ENCODE results near the gene SH3RF1.

The SH3RF1 gene

DNA sequence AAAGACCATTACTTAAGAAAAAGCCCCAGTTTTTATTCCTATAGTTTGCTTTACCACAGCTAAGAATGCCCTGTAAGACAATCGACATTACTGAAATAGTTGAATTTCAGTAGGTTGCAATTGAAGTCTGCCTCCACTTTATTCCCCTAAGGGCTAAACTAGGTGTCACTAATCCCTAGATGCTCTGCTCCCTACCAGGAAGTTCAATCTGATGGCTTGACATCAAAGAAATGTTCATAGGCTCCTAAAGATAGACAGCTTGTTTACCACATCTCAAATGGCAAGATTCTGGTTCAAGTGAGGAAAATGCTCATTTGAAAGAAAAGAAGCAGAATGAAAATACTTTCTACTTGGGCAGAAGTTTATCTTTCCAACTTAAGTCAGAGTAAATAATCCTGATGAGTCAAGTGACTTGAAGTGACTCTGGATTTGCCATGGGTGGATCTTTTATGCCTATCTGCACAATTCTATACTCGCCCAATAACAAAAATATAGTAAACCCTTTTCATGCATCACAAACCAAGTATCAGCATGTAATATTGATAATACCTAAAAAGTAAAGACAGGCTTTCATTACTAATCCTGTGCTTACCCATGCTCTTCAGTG is 117.2 kb downstream of the SH3RF1 start:
- no peak for DNase-seq (ENCODE audit: extremely low read depth, insufficient read length)
- H3K4me3 ChIP-seq (replicated peaks; ENCODE audit: low read depth, low read length): no peak overlapping the region
- TF ChIP-seq, protein P1, sequence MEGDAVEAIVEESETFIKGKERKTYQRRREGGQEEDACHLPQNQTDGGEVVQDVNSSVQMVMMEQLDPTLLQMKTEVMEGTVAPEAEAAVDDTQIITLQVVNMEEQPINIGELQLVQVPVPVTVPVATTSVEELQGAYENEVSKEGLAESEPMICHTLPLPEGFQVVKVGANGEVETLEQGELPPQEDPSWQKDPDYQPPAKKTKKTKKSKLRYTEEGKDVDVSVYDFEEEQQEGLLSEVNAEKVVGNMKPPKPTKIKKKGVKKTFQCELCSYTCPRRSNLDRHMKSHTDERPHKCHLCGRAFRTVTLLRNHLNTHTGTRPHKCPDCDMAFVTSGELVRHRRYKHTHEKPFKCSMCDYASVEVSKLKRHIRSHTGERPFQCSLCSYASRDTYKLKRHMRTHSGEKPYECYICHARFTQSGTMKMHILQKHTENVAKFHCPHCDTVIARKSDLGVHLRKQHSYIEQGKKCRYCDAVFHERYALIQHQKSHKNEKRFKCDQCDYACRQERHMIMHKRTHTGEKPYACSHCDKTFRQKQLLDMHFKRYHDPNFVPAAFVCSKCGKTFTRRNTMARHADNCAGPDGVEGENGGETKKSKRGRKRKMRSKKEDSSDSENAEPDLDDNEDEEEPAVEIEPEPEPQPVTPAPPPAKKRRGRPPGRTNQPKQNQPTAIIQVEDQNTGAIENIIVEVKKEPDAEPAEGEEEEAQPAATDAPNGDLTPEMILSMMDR (IDR thresholded peaks at IDR 0.05; ENCODE audit: insufficient read depth, low read length, poor library complexity, severe bottlenecking): no peak
- H3K27me3 ChIP-seq (replicated peaks; ENCODE audit: control insufficient read depth, insufficient read depth, low read length): no peaks in the 10 kb centered on the region
- H3K36me3 ChIP-seq (ENCODE audit: control insufficient read depth, insufficient read depth, low read length): no peaks in the 10 kb centered on the region

DNA sequence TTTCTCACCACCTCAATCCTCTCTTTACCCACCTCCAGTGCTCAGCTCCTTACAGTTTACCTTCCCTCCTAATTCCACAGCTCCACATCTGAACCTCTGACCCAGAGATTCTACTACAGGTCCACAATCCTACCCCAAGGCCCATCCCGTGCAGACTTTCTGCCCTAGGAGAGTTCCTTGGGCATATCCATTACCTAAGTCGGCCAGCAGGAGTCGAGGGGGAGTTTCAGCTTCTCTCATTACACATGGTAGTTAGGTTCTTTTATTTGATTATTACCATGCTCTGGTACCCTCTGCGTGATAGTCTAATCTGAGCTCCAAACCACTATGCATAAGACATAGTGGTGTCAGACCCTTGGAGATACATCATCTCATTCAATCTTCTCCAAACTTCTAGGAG is 117.9 kb downstream of the SH3RF1 start:
- Histone ChIP-seq H3K36me3 (ENCODE audit: control insufficient read depth, insufficient read depth, low read length) (no peaks in the 10 kb centered on the region), H3K4me3 (replicated peaks; ENCODE audit: low read depth, low read length) (no peak overlapping the region), H3K27me3 (replicated peaks; ENCODE audit: control insufficient read depth, insufficient read depth, low read length) (no peaks in the 10 kb centered on the region)
- TF ChIP-seq, protein P1 (IDR thresholded peaks at IDR 0.05; ENCODE audit: insufficient read depth, low read length, poor library complexity, severe bottlenecking): peak; percentile 18
- no peak for DNase-seq (ENCODE audit: extremely low read depth, insufficient read length)

GRCh38 chr4:169152098-169152497 is 118.7 kb downstream of the SH3RF1 start:
- H3K4me3 ChIP-seq (replicated peaks; ENCODE audit: low read depth, low read length): no peak overlapping the region
- H3K36me3 ChIP-seq (ENCODE audit: control insufficient read depth, insufficient read depth, low read length): no peaks in the 10 kb centered on the region

GRCh38 chr4:169151671-169152070 is 119.1 kb downstream of the SH3RF1 start:
- Histone ChIP-seq H3K36me3 (ENCODE audit: control insufficient read depth, insufficient read depth, low read length) (no peaks in the 10 kb centered on the region), H3K27me3 (replicated peaks; ENCODE audit: control insufficient read depth, insufficient read depth, low read length) (no peaks in the 10 kb centered on the region), H3K4me3 (replicated peaks; ENCODE audit: low read depth, low read length) (no peak overlapping the region)
- TF ChIP-seq, protein P1 (IDR thresholded peaks at IDR 0.05; ENCODE audit: insufficient read depth, low read length, poor library complexity, severe bottlenecking): no peak
- no peak for DNase-seq (ENCODE audit: extremely low read depth, insufficient read length)

More at GRCh38 chr4:169152098-169152497, 118.7 kb downstream of the SH3RF1 start:
- TF ChIP-seq, protein P1 (IDR thresholded peaks at IDR 0.05; ENCODE audit: insufficient read depth, low read length, poor library complexity, severe bottlenecking): no peak
- no peak for DNase-seq (ENCODE audit: extremely low read depth, insufficient read length)
- H3K27me3 ChIP-seq (replicated peaks; ENCODE audit: control insufficient read depth, insufficient read depth, low read length): no peaks in the 10 kb centered on the region

DNA sequence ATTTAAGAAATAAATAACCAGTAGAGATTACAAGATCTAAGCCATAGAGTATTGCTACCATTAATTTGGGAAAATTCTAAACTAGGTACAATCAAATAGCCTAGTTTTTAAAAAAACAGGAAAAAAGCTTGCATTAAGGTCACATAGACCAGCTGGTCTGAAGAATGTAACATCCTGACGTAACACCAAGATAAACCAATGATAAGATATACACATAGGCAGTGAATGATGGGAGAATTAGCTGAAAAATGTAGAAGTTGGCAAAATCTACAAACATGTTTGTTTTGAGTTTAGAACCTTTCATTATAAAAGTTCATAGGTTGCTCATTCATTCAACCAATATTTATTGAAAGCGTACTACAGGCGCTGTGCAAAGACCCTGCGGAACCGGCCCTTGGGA is 120.0 kb downstream of the SH3RF1 start:
- TF ChIP-seq, protein P1 (IDR thresholded peaks at IDR 0.05; ENCODE audit: insufficient read depth, low read length, poor library complexity, severe bottlenecking): no peak
- Histone ChIP-seq H3K36me3 (ENCODE audit: control insufficient read depth, insufficient read depth, low read length) (no peaks in the 10 kb centered on the region), H3K4me3 (replicated peaks; ENCODE audit: low read depth, low read length) (no peak overlapping the region), H3K27me3 (replicated peaks; ENCODE audit: control insufficient read depth, insufficient read depth, low read length) (no peaks in the 10 kb centered on the region)
- DNase-seq (ENCODE audit: extremely low read depth, insufficient read length): no peak

DNA sequence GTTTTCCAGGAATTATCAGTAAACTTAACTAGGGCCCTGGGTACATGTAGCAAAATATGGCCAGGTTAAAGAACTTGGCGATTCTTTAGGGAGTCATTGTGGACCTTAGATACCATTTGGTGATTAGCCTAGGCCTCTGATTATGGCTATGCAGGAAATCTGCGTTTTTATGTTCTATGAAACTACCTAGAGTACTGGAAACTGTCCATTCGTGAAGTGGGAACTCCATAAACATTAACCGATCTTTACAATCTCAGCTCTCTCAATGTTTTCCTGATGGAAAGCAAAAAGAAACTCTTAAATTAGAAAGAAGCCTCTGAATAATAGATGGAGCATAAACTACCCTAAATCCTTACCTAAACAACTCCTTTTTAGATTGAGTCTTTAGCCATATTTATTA is 121.9 kb downstream of the SH3RF1 start:
- H3K36me3 ChIP-seq (ENCODE audit: control insufficient read depth, insufficient read depth, low read length): no peaks in the 10 kb centered on the region
- TF ChIP-seq, protein P1 (IDR thresholded peaks at IDR 0.05; ENCODE audit: insufficient read depth, low read length, poor library complexity, severe bottlenecking): no peak
- no peak overlapping the region for H3K4me3 ChIP-seq (replicated peaks; ENCODE audit: low read depth, low read length)
- DNase-seq (ENCODE audit: extremely low read depth, insufficient read length): no peak
- H3K27me3 ChIP-seq (replicated peaks; ENCODE audit: control insufficient read depth, insufficient read depth, low read length): no peaks in the 10 kb centered on the region
